Testis (tissue), 2 donors: ENCODE data around the gene CXXC4.

ENCODE experiments used
- POLR2A ChIP-seq: fragments of 450-650 bp; IDR thresholded peaks from one replicate; pipeline ENCODE4 v1.6.1; 2017; ENCODE audit warnings: antibody characterized with exemption, mild to moderate bottlenecking, moderate library complexity
- TF ChIP-seq, protein P1 (sequence below), 3 experiments: fragments of 450-650 bp in 2 of 3; fragments of 200-600 bp in 1 of 3; sonication (generic) in 1 of 3; IDR thresholded peaks; one replicate each; pipeline ENCODE4 v1.5.1; 2016 to 2019; ENCODE audit warnings: antibody characterized with exemption in 3 of 3, mild to moderate bottlenecking in 2 of 3, moderate library complexity in 1 of 3

DNA sequence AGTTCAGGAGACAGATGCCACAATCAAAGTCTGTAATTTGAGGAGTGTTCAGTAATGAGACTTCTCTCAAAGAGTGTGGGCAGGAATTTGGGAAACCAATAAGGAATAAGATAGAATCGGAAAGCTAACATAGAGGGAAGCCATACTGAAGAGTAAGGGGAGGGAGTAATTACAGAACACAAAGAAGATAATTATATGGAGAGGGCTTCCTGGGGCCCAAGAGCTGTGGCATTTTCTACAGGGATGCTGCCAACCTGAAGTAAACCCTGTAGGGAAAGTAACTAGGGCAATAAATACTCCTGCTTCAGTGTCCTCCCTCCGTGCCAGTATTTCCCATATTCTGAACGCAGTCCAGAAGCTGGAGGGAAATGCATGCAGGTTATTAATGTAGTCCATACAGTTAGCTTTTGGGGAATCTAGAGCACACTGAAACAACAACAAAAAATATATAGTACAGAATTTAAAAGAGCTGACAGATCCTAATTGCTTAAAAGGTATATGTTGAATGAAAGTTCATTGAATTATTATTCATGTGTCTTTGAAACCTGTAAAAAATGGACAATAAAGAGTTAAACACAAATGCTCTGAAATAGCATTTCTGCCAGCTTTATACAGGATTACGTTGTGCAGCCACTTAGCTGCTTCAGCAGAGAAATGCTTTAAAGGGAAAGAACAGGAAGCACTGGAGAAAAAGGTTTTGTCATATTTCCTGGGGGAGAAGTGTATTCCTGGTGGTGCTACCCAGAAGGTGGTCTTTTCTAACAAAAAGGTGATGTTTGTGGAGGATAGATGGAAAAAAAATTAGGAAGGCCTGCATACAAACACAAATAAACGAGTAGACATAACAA, 48.0 kb downstream of the CXXC4 start:
- TF ChIP-seq, protein P1, sequence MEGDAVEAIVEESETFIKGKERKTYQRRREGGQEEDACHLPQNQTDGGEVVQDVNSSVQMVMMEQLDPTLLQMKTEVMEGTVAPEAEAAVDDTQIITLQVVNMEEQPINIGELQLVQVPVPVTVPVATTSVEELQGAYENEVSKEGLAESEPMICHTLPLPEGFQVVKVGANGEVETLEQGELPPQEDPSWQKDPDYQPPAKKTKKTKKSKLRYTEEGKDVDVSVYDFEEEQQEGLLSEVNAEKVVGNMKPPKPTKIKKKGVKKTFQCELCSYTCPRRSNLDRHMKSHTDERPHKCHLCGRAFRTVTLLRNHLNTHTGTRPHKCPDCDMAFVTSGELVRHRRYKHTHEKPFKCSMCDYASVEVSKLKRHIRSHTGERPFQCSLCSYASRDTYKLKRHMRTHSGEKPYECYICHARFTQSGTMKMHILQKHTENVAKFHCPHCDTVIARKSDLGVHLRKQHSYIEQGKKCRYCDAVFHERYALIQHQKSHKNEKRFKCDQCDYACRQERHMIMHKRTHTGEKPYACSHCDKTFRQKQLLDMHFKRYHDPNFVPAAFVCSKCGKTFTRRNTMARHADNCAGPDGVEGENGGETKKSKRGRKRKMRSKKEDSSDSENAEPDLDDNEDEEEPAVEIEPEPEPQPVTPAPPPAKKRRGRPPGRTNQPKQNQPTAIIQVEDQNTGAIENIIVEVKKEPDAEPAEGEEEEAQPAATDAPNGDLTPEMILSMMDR (IDR thresholded peaks at IDR 0.05): no peak
- TF ChIP-seq POLR2A: no peak
